HL-60 (cell line): Measurements from ENCODE around the gene TGM5.
"Not testable (repeated sequence)": the region's sequence is repeated elsewhere in the genome, so short reads cannot be mapped to it uniquely, and the experiment has no call there.

Experiments
- DNase-seq, 2 experiments: peaks; one replicate each; pipeline ENCODE4 v3.0.0-alpha.2; 2010 to 2020; ENCODE audit warnings: low read depth in 1 of 2, low spot score in 1 of 2
- H3K27ac ChIP-seq: fragments of 250-450 bp; sonication (Bioruptor Pico); replicated peaks from 2 replicates; pipeline ENCODE4 v1.5.1; 2020; ENCODE audit warnings: mild to moderate bottlenecking, moderate library complexity
- H3K27me3 ChIP-seq: fragments of 250-450 bp; sonication (Bioruptor Pico); 2 replicates; pipeline ENCODE4 v1.5.1; 2021; ENCODE audit warnings: mild to moderate bottlenecking, moderate library complexity; ENCODE audit not compliant: insufficient read depth, poor library complexity, severe bottlenecking
- H3K4me3 ChIP-seq: replicated peaks from 2 replicates; pipeline ENCODE4 v1.5.1; 2011; ENCODE audit warnings: mild to moderate bottlenecking, control low read depth, low read length; ENCODE audit not compliant: insufficient read depth
- GABPA ChIP-seq: IDR thresholded peaks from 2 replicates; pipeline ENCODE4 v1.6.1; 2012; ENCODE audit warnings: low read depth
- POLR2AphosphoS5 ChIP-seq: IDR thresholded peaks from 2 replicates; pipeline ENCODE4 v1.6.1; 2012; ENCODE audit warnings: low read depth
- SPI1 ChIP-seq: IDR thresholded peaks from 2 replicates; pipeline ENCODE4 v1.6.1; 2012; ENCODE audit warnings: low read depth, mild to moderate bottlenecking, borderline replicate concordance
- TF ChIP-seq, protein P1 (sequence below): IDR thresholded peaks from one replicate; pipeline ENCODE4 v1.5.1; 2011; ENCODE audit warnings: low read length, control low read depth, inconsistent platforms; ENCODE audit not compliant: insufficient read depth
- TF ChIP-seq, protein P2 (sequence below): IDR thresholded peaks from 2 replicates; pipeline ENCODE4 v1.6.1; 2012; ENCODE audit warnings: low read depth; ENCODE audit not compliant: insufficient replicate concordance

TGM5 gene

DNA sequence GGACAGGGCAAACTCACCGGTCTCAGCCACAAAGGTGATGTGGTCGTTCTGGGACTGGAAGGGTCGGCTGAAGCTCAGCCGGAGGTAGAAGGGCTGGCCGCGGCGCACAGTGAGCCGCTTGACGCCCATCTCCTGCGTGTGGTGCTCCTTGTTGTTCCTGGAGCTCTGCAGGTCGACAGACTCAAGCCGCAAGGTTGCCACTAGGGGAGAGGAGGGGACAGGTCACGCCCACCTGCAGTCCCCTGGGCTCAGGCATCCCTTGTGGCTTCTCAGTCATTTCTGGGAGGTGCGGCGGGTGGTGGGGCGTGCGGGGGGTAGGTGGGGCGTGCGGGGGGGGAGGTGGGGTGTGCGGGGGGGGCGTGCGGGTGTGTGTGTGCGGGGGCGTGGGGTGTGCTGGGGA, 26.7 kb upstream of the TGM5 start:
- Histone ChIP-seq H3K27me3 (no peaks in the 10 kb centered on the region), H3K4me3 (no peak overlapping the region), H3K27ac (no peak overlapping the region)
- no peak for TF ChIP-seq SPI1
- TF ChIP-seq, protein P1, sequence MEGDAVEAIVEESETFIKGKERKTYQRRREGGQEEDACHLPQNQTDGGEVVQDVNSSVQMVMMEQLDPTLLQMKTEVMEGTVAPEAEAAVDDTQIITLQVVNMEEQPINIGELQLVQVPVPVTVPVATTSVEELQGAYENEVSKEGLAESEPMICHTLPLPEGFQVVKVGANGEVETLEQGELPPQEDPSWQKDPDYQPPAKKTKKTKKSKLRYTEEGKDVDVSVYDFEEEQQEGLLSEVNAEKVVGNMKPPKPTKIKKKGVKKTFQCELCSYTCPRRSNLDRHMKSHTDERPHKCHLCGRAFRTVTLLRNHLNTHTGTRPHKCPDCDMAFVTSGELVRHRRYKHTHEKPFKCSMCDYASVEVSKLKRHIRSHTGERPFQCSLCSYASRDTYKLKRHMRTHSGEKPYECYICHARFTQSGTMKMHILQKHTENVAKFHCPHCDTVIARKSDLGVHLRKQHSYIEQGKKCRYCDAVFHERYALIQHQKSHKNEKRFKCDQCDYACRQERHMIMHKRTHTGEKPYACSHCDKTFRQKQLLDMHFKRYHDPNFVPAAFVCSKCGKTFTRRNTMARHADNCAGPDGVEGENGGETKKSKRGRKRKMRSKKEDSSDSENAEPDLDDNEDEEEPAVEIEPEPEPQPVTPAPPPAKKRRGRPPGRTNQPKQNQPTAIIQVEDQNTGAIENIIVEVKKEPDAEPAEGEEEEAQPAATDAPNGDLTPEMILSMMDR, result no peak
- no peak for TF ChIP-seq POLR2AphosphoS5
- no peak for TF ChIP-seq GABPA
- TF ChIP-seq, protein P2, sequence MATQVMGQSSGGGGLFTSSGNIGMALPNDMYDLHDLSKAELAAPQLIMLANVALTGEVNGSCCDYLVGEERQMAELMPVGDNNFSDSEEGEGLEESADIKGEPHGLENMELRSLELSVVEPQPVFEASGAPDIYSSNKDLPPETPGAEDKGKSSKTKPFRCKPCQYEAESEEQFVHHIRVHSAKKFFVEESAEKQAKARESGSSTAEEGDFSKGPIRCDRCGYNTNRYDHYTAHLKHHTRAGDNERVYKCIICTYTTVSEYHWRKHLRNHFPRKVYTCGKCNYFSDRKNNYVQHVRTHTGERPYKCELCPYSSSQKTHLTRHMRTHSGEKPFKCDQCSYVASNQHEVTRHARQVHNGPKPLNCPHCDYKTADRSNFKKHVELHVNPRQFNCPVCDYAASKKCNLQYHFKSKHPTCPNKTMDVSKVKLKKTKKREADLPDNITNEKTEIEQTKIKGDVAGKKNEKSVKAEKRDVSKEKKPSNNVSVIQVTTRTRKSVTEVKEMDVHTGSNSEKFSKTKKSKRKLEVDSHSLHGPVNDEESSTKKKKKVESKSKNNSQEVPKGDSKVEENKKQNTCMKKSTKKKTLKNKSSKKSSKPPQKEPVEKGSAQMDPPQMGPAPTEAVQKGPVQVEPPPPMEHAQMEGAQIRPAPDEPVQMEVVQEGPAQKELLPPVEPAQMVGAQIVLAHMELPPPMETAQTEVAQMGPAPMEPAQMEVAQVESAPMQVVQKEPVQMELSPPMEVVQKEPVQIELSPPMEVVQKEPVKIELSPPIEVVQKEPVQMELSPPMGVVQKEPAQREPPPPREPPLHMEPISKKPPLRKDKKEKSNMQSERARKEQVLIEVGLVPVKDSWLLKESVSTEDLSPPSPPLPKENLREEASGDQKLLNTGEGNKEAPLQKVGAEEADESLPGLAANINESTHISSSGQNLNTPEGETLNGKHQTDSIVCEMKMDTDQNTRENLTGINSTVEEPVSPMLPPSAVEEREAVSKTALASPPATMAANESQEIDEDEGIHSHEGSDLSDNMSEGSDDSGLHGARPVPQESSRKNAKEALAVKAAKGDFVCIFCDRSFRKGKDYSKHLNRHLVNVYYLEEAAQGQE, result no peak
- no peak for DNase-seq

DNA sequence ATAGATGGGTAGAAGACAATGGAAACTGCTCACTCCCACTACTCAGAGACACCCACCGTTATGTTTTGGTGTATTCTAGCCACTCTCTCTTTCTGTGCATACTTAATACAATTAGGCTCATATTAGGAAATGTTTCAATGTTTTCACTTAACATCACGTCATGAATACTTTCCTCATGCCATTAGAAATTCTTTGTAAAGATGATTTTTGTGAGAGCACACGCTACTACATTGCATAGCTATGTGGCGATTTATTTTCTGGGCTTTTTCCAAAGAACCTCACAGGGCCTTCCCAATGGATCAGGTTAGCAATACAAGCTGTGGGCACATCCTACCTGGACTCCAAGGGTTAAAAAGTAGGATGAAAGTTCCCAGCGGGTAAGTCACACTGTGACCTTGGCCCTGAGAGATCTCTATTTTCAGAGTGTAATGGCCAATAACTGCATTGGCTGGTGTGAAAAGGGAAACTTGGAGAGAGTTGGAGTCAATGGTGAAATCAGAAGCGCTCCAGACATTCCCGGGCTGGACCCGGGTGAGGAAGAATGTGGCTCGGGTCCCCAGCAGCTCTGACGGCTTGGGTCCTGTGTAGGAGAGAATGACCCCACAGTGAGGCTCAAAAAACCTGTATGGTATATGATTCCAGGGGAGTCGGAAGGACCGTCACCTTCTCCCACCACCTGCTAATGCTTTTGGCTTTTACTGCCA, 25.8 kb upstream of the TGM5 start:
- TF ChIP-seq SPI1, result no peak
- TF ChIP-seq, protein P2, result no peak
- TF ChIP-seq POLR2AphosphoS5, result no peak
- TF ChIP-seq, protein P1, result no peak
- no peak for TF ChIP-seq GABPA
- DNase-seq, result no peak
- no peak overlapping the region for H3K4me3 ChIP-seq
- no peak overlapping the region for H3K27ac ChIP-seq
- no peaks in the 10 kb centered on the region for H3K27me3 ChIP-seq

DNA sequence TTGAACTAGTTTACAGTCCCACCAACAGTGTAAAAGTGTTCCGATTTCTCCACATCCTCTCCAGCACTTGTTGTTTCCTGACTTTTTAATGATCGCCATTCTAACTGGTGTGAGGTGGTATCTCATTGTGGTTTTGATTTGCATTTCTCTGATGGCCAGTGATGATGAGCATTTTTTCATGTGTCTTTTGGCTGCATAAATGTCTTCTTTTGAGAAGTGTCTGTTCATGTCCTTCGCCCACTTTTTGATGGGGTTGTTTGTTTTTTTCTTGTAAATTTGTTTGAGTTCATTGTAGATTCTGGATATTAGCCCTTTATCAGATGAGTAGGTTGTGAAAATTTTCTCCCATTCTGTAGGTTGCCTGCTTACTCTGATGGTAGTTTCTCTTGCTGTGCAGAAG, 22.9 kb upstream of the TGM5 start:
- DNase-seq, H3K27ac ChIP-seq, H3K4me3 ChIP-seq, H3K27me3 ChIP-seq: not testable (repeated sequence)

DNA sequence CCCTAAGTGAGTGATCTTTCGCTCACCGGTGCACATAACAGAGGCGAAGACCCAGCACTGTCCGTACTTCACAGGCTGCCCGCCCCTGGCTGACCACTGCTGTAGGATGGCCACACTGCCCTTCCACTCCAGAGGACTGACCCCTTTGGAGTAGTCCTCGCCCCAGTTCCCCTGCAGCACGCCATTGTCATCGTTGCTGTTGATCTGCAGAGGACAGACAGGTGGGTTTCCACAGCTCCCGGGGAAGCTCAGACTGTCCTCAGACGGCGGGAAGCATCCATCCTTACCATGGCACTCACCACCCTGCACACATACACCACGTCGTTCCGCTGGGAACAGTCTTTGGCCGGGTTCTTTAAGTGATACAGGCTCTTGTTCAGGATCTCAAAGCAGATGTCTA, 20.5 kb upstream of the TGM5 start:
- no peaks in the 10 kb centered on the region for H3K27me3 ChIP-seq
- no peak overlapping the region for H3K27ac ChIP-seq
- TF ChIP-seq, protein P2, result no peak
- no peak for TF ChIP-seq POLR2AphosphoS5
- TF ChIP-seq, protein P1, result no peak
- no peak for TF ChIP-seq GABPA
- TF ChIP-seq SPI1, result no peak
- no peak for DNase-seq
- H3K4me3 ChIP-seq, result no peak overlapping the region
